A673 (cell line): ENCODE measurements around the gene NAALADL2. TPM values are rescaled to one million over a fixed set of nuclear protein-coding genes. Genes with fewer than 3 reads are reported as not detected.
"Not testable (repeated sequence)": the region's sequence is repeated elsewhere in the genome, so short reads cannot be mapped to it uniquely, and the experiment has no call there.

Source experiments
- BruUV-seq: library from RNA; stranded (reverse); fragments of 400-500 nt; replicated peaks from 2 replicates; lab custom pipeline; 2021; lab: Mats Ljungman, UMichigan
- CTCF ChIA-PET: fragments of 300-600 bp; sonication (Branson Sonifier 250); formaldehyde crosslinking; loops from one replicate; lab custom pipeline; 2022; ENCODE audit warnings: antibody characterized with exemption; lab: Charles Lee
- POLR2A ChIA-PET: fragments of 300-600 bp; sonication (Branson Sonifier 250); formaldehyde crosslinking; loops from one replicate; lab custom pipeline; 2022; ENCODE audit warnings: antibody characterized with exemption; ENCODE audit not compliant: low non-redundant PET; lab: Charles Lee
- DNase-seq: peaks from one replicate; pipeline ENCODE4 v3.0.0-alpha.2; 2015; ENCODE audit warnings: low spot score
- H3K27ac ChIP-seq: fragments of 200-600 bp; sonication (generic); 2 replicates; pipeline ENCODE4 v1.5.1; 2016; ENCODE audit warnings: mixed run types, low read depth, mild to moderate bottlenecking, mixed read lengths, antibody characterized with exemption, low read length; ENCODE audit not compliant: poor library complexity, severe bottlenecking
- H3K27me3 ChIP-seq: fragments of 200-600 bp; sonication (generic); replicated peaks from 2 replicates; pipeline ENCODE4 v1.6.1; 2017; ENCODE audit warnings: mixed run types, low read depth, mild to moderate bottlenecking, mixed read lengths, antibody characterized with exemption, low read length; ENCODE audit not compliant: insufficient read depth, poor library complexity
- H3K36me3 ChIP-seq: fragments of 200-600 bp; sonication (generic); 2 replicates; pipeline ENCODE4 v1.6.1; 2016; ENCODE audit warnings: mixed run types, mild to moderate bottlenecking, mixed read lengths, antibody characterized with exemption, low read length; ENCODE audit not compliant: insufficient read depth, poor library complexity, severe bottlenecking
- H3K4me1 ChIP-seq: fragments of 200-600 bp; sonication (generic); 2 replicates; pipeline ENCODE4 v1.6.1; 2017; ENCODE audit warnings: mixed run types, mild to moderate bottlenecking, mixed read lengths, antibody characterized with exemption, low read length; ENCODE audit not compliant: insufficient read depth, poor library complexity, severe bottlenecking
- H3K4me3 ChIP-seq: fragments of 200-600 bp; sonication (generic); 2 replicates; pipeline ENCODE4 v1.5.1; 2016; ENCODE audit warnings: low read depth, mixed run types, mild to moderate bottlenecking, mixed read lengths, low read length; ENCODE audit not compliant: poor library complexity, severe bottlenecking
- H3K9me3 ChIP-seq: fragments of 200-600 bp; sonication (generic); 2 replicates; pipeline ENCODE4 v1.6.1; 2016; ENCODE audit warnings: mixed run types, low read depth, mild to moderate bottlenecking, mixed read lengths, antibody characterized with exemption, low read length; ENCODE audit not compliant: poor library complexity, severe bottlenecking
- CTCF ChIP-seq: fragments of 300-800, 200-600 bp; sonication (generic); conservative IDR thresholded peaks from 2 replicates; pipeline ENCODE4 v1.5.1; 2017; ENCODE audit warnings: low read depth, mild to moderate bottlenecking, antibody characterized with exemption, low read length, moderate library complexity, mixed read lengths
- EZH2 ChIP-seq: fragments of 200-600 bp; sonication (generic); IDR thresholded peaks from 2 replicates; pipeline ENCODE4 v1.6.1; 2017; ENCODE audit warnings: borderline replicate concordance, low read depth, mild to moderate bottlenecking, mixed read lengths, antibody characterized with exemption, low read length; ENCODE audit not compliant: poor library complexity, severe bottlenecking
- intact Hi-C: fragments of 100-400 bp; cut with micrococcal nuclease; formaldehyde crosslinking; loops from one replicate; pipeline ENCODE4 v1.10.0; 2022; ENCODE audit not compliant: unreplicated experiment
- total RNA-seq: library from RNA; stranded (reverse); gene quantifications from 2 replicates; pipeline ENCODE4 v1.2.3, GENCODE V29; 2021

Gene NAALADL2
- total RNA-seq, 1 experiment from 2014 or later: 0.64 TPM

GRCh38 chr3:175777965-175778364 lies 918.8 kb downstream of the NAALADL2 start:
- ChIA-PET POLR2A (no interaction called here), CTCF (no interaction called here)
- intact Hi-C loops: no loop called here
- Histone ChIP-seq H3K4me3 (no peak overlapping the region), H3K27me3 (no peaks in the 10 kb centered on the region), H3K9me3 (no peaks in the 10 kb centered on the region), H3K27ac (no peak overlapping the region), H3K4me1 (no peaks in the 10 kb centered on the region), H3K36me3 (no peaks in the 10 kb centered on the region)
- no peak for TF ChIP-seq EZH2
- TF ChIP-seq CTCF: no peak
- no peak for DNase-seq
- BruUV-seq: no TSS peak

GRCh38 chr3:175778994-175779393 lies 919.9 kb downstream of the NAALADL2 start:
- intact Hi-C loops: no loop called here
- Histone ChIP-seq H3K4me1 (no peaks in the 10 kb centered on the region), H3K27ac (no peak overlapping the region), H3K9me3 (no peaks in the 10 kb centered on the region), H3K4me3 (no peak overlapping the region), H3K36me3 (no peaks in the 10 kb centered on the region), H3K27me3 (no peaks in the 10 kb centered on the region)
- no TSS peak for BruUV-seq
- no peak for DNase-seq
- TF ChIP-seq CTCF: no peak
- no peak for TF ChIP-seq EZH2
- CTCF ChIA-PET: no interaction called here
- POLR2A ChIA-PET: no interaction called here

- intact Hi-C loops, H3K36me3 ChIP-seq, H3K9me3 ChIP-seq, H3K4me1 ChIP-seq, CTCF ChIA-PET, H3K27me3 ChIP-seq, BruUV-seq, POLR2A ChIA-PET, DNase-seq, H3K4me3 ChIP-seq, H3K27ac ChIP-seq: not testable (repeated sequence)
These were observed 928.0 kb downstream of the NAALADL2 start for GRCh38 chr3:175787109-175787508.

- no TSS peak for BruUV-seq
These were observed 933.1 kb downstream of the NAALADL2 start for GRCh38 chr3:175792245-175792644.

More at GRCh38 chr3:175792245-175792644, 933.1 kb downstream of the NAALADL2 start:
- TF ChIP-seq CTCF (no peak), EZH2 (no peak)
- Histone ChIP-seq H3K4me3 (no peak overlapping the region), H3K36me3 (no peaks in the 10 kb centered on the region), H3K27ac (no peak overlapping the region), H3K27me3 (no peaks in the 10 kb centered on the region), H3K9me3 (no peaks in the 10 kb centered on the region), H3K4me1 (no peaks in the 10 kb centered on the region)
- ChIA-PET POLR2A (no interaction called here), CTCF (no interaction called here)
- DNase-seq: no peak
- intact Hi-C loops: no loop called here
